Liver (tissue), 9 donors: ENCODE measurements around the gene ECHS1. TPM values are rescaled to one million over a fixed set of nuclear protein-coding genes. Genes with fewer than 3 reads are reported as not detected.

Source experiments
- DNase-seq: peaks from one replicate; pipeline ENCODE4 v3.0.0-alpha.2; 2017; ENCODE audit warnings: low spot score
- H3K27ac ChIP-seq, 2 donors: one replicate each; pipeline ENCODE4 v1.7.0; 2013; ENCODE audit warnings: inconsistent platforms in 2 of 2, low read length in 2 of 2, control low read depth in 1 of 2, low read depth in 1 of 2, mild to moderate bottlenecking in 1 of 2
- H3K27me3 ChIP-seq, 4 donors: one replicate each; pipeline versions ENCODE4 v1.6.1 to v1.7.0; 2013; ENCODE audit warnings: low read length in 3 of 4, inconsistent platforms in 1 of 4, mild to moderate bottlenecking in 1 of 4, moderate library complexity in 1 of 4; ENCODE audit not compliant: control insufficient read depth in 4 of 4, insufficient read depth in 4 of 4
- H3K36me3 ChIP-seq, 4 donors: one replicate each; pipeline versions ENCODE4 v1.6.1 to v1.7.0; 2013; ENCODE audit warnings: low read length in 3 of 4, mild to moderate bottlenecking in 3 of 4, low read depth in 1 of 4, moderate library complexity in 1 of 4; ENCODE audit not compliant: control insufficient read depth in 4 of 4, insufficient read depth in 3 of 4
- H3K4me1 ChIP-seq, 4 donors: one replicate each; pipeline versions ENCODE4 v1.6.1 to v1.7.0; 2013; ENCODE audit warnings: low read length in 3 of 4, mild to moderate bottlenecking in 3 of 4, moderate library complexity in 1 of 4; ENCODE audit not compliant: control insufficient read depth in 4 of 4, insufficient read depth in 4 of 4
- H3K4me3 ChIP-seq, 3 donors: one replicate each; pipeline versions ENCODE4 v1.6.1 to v1.7.0; 2013; ENCODE audit warnings: low read length in 3 of 3, control low read depth in 1 of 3, low read depth in 1 of 3, mild to moderate bottlenecking in 1 of 3
- H3K9ac ChIP-seq, 2 donors: one replicate each; pipeline ENCODE4 v1.7.0; 2013; ENCODE audit warnings: low read length in 2 of 2, mild to moderate bottlenecking in 2 of 2, moderate library complexity in 2 of 2, control low read depth in 1 of 2, low read depth in 1 of 2
- H3K9me3 ChIP-seq, 4 donors: one replicate each; pipeline versions ENCODE4 v1.6.1 to v1.7.0; 2013; ENCODE audit warnings: low read length in 3 of 4; ENCODE audit not compliant: control insufficient read depth in 4 of 4
- ATF3 ChIP-seq: IDR thresholded peaks from 2 replicates; pipeline ENCODE4 v1.6.1; 2016; ENCODE audit warnings: antibody characterized with exemption
- CTCF ChIP-seq: fragments of 150-350 bp; IDR thresholded peaks from 2 replicates; pipeline ENCODE4 v1.5.1; 2017; ENCODE audit warnings: improper control_type of control experiment, low read depth, low read length; ENCODE audit not compliant: missing input control
- EGR1 ChIP-seq, 2 donors: IDR thresholded peaks; 2 replicates each; pipeline ENCODE4 v1.6.1; 2016 to 2018; ENCODE audit warnings: antibody characterized with exemption in 2 of 2, low read depth in 2 of 2
- FOXA1 ChIP-seq: IDR thresholded peaks from 2 replicates; pipeline ENCODE4 v1.6.1; 2016; ENCODE audit warnings: antibody characterized with exemption
- FOXA2 ChIP-seq: IDR thresholded peaks from 2 replicates; pipeline ENCODE4 v1.6.1; 2016; ENCODE audit warnings: antibody characterized with exemption
- GABPA ChIP-seq, 2 donors: IDR thresholded peaks in 1 of 2; conservative IDR thresholded peaks in 1 of 2; 2 replicates each; pipeline ENCODE4 v1.6.1; 2016; ENCODE audit warnings: antibody characterized with exemption in 2 of 2, mild to moderate bottlenecking in 1 of 2, moderate library complexity in 1 of 2
- HNF4A ChIP-seq, 2 donors: conservative IDR thresholded peaks; 2 replicates each; pipeline ENCODE4 v1.6.1; 2016; ENCODE audit warnings: antibody characterized with exemption in 2 of 2, mild to moderate bottlenecking in 2 of 2
- HNF4G ChIP-seq: IDR thresholded peaks from 2 replicates; pipeline ENCODE4 v1.6.1; 2016; ENCODE audit warnings: antibody characterized with exemption
- JUND ChIP-seq, 2 donors: IDR thresholded peaks; 2 replicates each; pipeline ENCODE4 v1.6.1; 2016; ENCODE audit warnings: antibody characterized with exemption in 2 of 2
- MAX ChIP-seq: IDR thresholded peaks from 2 replicates; pipeline ENCODE4 v1.6.1; 2016; ENCODE audit warnings: antibody characterized with exemption
- NR2F2 ChIP-seq: IDR thresholded peaks from 2 replicates; pipeline ENCODE4 v1.6.1; 2016; ENCODE audit warnings: antibody characterized with exemption
- RAD21 ChIP-seq, 2 donors: IDR thresholded peaks; 2 replicates each; pipeline ENCODE4 v1.6.1; 2016; ENCODE audit warnings: antibody characterized with exemption in 2 of 2, mild to moderate bottlenecking in 2 of 2
- REST ChIP-seq: IDR thresholded peaks from 2 replicates; pipeline ENCODE4 v1.6.1; 2016; ENCODE audit warnings: antibody characterized with exemption, mild to moderate bottlenecking
- SP1 ChIP-seq: IDR thresholded peaks from 2 replicates; pipeline ENCODE4 v1.6.1; 2018; ENCODE audit warnings: antibody characterized with exemption, mild to moderate bottlenecking
- TAF1 ChIP-seq: conservative IDR thresholded peaks from 2 replicates; pipeline ENCODE4 v1.6.1; 2016; ENCODE audit warnings: antibody characterized with exemption, mild to moderate bottlenecking
- ZBTB33 ChIP-seq: IDR thresholded peaks from 2 replicates; pipeline ENCODE4 v1.6.1; 2016; ENCODE audit warnings: antibody characterized with exemption
- WGBS: extraction: QIAGEN DNeasy Blood & Tissue Kit; methylation state at CpG from one replicate; pipeline ENCODE4 v1.1.7; 2013; 5-methylcytosine and 5-hydroxymethylcytosine counted together
- polyA plus RNA-seq, 2 donors: library from polyadenylated mRNA; stranded (reverse) in 1 of 2; unstranded in 1 of 2; fragments of 200-250 nt in 1 of 2; fragments of >200 nt in 1 of 2; fragmentation: Nextera tagmentation in 1 of 2; extraction: Ambion mirVana in 1 of 2; gene quantifications; one replicate each; pipeline versions ENCODE4 v1.2.1 to v1.2.3, GENCODE V29; 2013 to 2015
- total RNA-seq, 2 donors: library from RNA; depleted of rRNA; stranded (reverse); fragments of >200 nt; gene quantifications; one replicate each; pipeline ENCODE4 v1.2.3, GENCODE V29; 2014
- donor health status: healthy.
- donor health status: healthy.
- donor health status: healthy.
- donor health status: healthy.
- donor health status: healthy.

ECHS1 gene
- total and polyA plus RNA-seq, 4 donors = 41.5 to 849 (median 354) TPM

GRCh38 chr10:133422223-133422806, 49.2 kb upstream of the ECHS1 start:
- Histone ChIP-seq H3K27me3 (peaks cover 0 to 3% (median 0%) of the 10 kb centered on the region in 4 donors), H3K9me3 (no peaks in the 10 kb centered on the region), H3K4me3 (no peak overlapping the region), H3K9ac (no peak overlapping the region), H3K27ac (no peak overlapping the region), H3K36me3 (peaks cover 0 to 10% (median 7%) of the 10 kb centered on the region in 4 donors), H3K4me1 (peaks cover 0 to 10% (median 4%) of the 10 kb centered on the region in 4 donors)
- no peak for DNase-seq
- TF ChIP-seq RAD21 (IDR thresholded peaks at IDR 0.05) (no peak), JUND (IDR thresholded peaks at IDR 0.05) (no peak), ATF3 (no peak), HNF4A (conservative IDR thresholded peaks at IDR 0.05) (no peak), REST (no peak), TAF1 (no peak), CTCF (no peak), SP1 (no peak)
- 88% methylated on average over 16 of the region's 16 CpGs for WGBS

GRCh38 chr10:133421336-133422222, 48.4 kb upstream of the ECHS1 start:
- DNase-seq = peak; percentile 32
- Histone ChIP-seq H3K4me3 (no peak overlapping the region), H3K4me1 (peaks cover 0 to 10% (median 4%) of the 10 kb centered on the region in 4 donors), H3K36me3 (peaks cover 0 to 10% (median 7%) of the 10 kb centered on the region in 4 donors), H3K9ac (no peak overlapping the region), H3K9me3 (no peaks in the 10 kb centered on the region), H3K27ac (no peak overlapping the region), H3K27me3 (peaks cover 0 to 3% (median 0%) of the 10 kb centered on the region in 4 donors)
- 91% methylated on average over 16 of the region's 17 CpGs for WGBS
- no peak for TF ChIP-seq ATF3
- TF ChIP-seq MAX = no peak
- no peak for TF ChIP-seq HNF4G
- TF ChIP-seq NR2F2 = no peak
- TF ChIP-seq CTCF = no peak
- no peak for TF ChIP-seq FOXA2
- no peak for TF ChIP-seq JUND (IDR thresholded peaks at IDR 0.05)
- no peak for TF ChIP-seq EGR1 (IDR thresholded peaks at IDR 0.05; ENCODE audit: low read depth in 2 of 2)
- TF ChIP-seq HNF4A (conservative IDR thresholded peaks at IDR 0.05) = no peak
- TF ChIP-seq SP1 = no peak
- TF ChIP-seq FOXA1 = no peak
- TF ChIP-seq RAD21 (IDR thresholded peaks at IDR 0.05) = no peak
- no peak for TF ChIP-seq GABPA (IDR thresholded peaks at IDR 0.05 in 1 of 2, conservative IDR thresholded peaks at IDR 0.05 in 1 of 2)
- TF ChIP-seq ZBTB33 = no peak
